Right lobe of liver (tissue), 6 donors: ENCODE measurements around the gene GLT1D1. TPM values are rescaled to one million over a fixed set of nuclear protein-coding genes. Genes with fewer than 3 reads are reported as not detected.

Source experiments
- ATAC-seq, 4 donors: fragments of 200-7000 bp; cut with Tn5 transposase; one replicate each; pipeline ENCODE4 v1.9.1; 2020; ENCODE audit warnings: mild to moderate bottlenecking in 4 of 4, moderate library complexity in 4 of 4
- DNase-seq, 3 donors: peaks; one replicate each; pipeline ENCODE4 v3.0.0-alpha.2; 2020
- H3K27ac ChIP-seq, 3 donors: fragments of 200-600 bp; one replicate each; pipeline ENCODE4 v1.8.0; 2022
- H3K27me3 ChIP-seq, 2 donors: fragments of 200-600 bp; one replicate each; pipeline ENCODE4 v1.8.0; 2022
- H3K36me3 ChIP-seq, 4 donors: fragments of 200-600 bp; sonication (generic) in 1 of 4; one replicate each; pipeline versions ENCODE4 v1.5.1 to v1.8.0; 2017 to 2022; ENCODE audit warnings: control low read depth in 1 of 4
- H3K4me1 ChIP-seq, 4 donors: fragments of 200-600 bp; sonication (generic) in 1 of 4; one replicate each; pipeline versions ENCODE4 v1.5.1 to v1.8.0; 2017 to 2022; ENCODE audit warnings: control low read depth in 1 of 4
- H3K4me3 ChIP-seq, 3 donors: fragments of 200-600 bp; one replicate each; pipeline ENCODE4 v1.8.0; 2022
- H3K9me3 ChIP-seq, 4 donors: fragments of 200-600 bp; sonication (generic) in 1 of 4; one replicate each; pipeline versions ENCODE4 v1.5.1 to v1.8.0; 2017 to 2022; ENCODE audit warnings: control low read depth in 1 of 4
- CTCF ChIP-seq, 4 donors: fragments of 200-600 bp in 3 of 4; fragments of 450-650 bp in 1 of 4; IDR thresholded peaks; one replicate each; pipeline versions ENCODE4 v1.5.1 to v1.8.0; 2016 to 2022; ENCODE audit warnings: antibody characterized with exemption in 4 of 4, mild to moderate bottlenecking in 2 of 4
- POLR2A ChIP-seq: fragments of 450-650 bp; IDR thresholded peaks from one replicate; pipeline ENCODE4 v1.6.1; 2017; ENCODE audit warnings: antibody characterized with exemption, mild to moderate bottlenecking
- WGBS: methylation state at CpG from one replicate; pipeline ENCODE4 v1.1.6; 2018; ENCODE audit warnings: low coverage, low lambda C conversion rate; ENCODE audit not compliant: insufficient coverage; ENCODE audit errors: missing lambda C conversion rate; 5-methylcytosine and 5-hydroxymethylcytosine counted together
- intact Hi-C, 2 donors: fragments of 100-400 bp; cut with DNase I; formaldehyde crosslinking; loops; one replicate each; pipeline versions ENCODE4 v1.11.2 to v1.14.1; 2022
- total RNA-seq, 6 experiments: library from RNA; depleted of rRNA in 2 of 6; stranded (reverse); fragments of >200 nt in 2 of 6; fragmentation: NEBNext Ultra II Directional in 3 of 6; extraction: Animal tissue kit (Norgen Biotek cat#: 25700) in 3 of 6; gene quantifications; one replicate each; pipeline versions ENCODE4 v1.1.0 to v1.2.4, GENCODE V29; 2016 to 2023
- donor health status: DM: no; HTN: yes; CAD: no.
- donor health status: DM: no; HTN: no; CAD: no.
- donor health status: DM: no; HTN: no; CAD: no.
- donor health status: DM: no; HTN: yes; CAD: no.
- donor health status: DM: no; HTN: yes; CAD: no.

Gene GLT1D1
- total RNA-seq, 6 experiments from 2014 or later, result 14.9 to 21.9 (median 20.2) TPM

- no peak for TF ChIP-seq POLR2A
- no peak for TF ChIP-seq CTCF (IDR thresholded peaks at IDR 0.05)
- H3K4me3 ChIP-seq, result no peak overlapping the region
- H3K36me3 ChIP-seq, result peaks cover 0 to 4% (median 0%) of the 10 kb centered on the region in 4 donors
- H3K27me3 ChIP-seq, result no peaks in the 10 kb centered on the region
- no peak for ATAC-seq
- no peaks in the 10 kb centered on the region for H3K9me3 ChIP-seq
- peak in 1 of 3 donors; percentile 39 for DNase-seq
- WGBS, result 76% methylated on average over 10 of the region's 16 CpGs
- H3K27ac ChIP-seq, result peak overlapping the region in 2 of 3 donors; percentile 89 to 90
- peaks cover 0 to 37% (median 12%) of the 10 kb centered on the region in 4 donors for H3K4me1 ChIP-seq
- intact Hi-C loops, result loop anchor here in 1 of 2 donors (5.0 kb wide), 1 partner anchor 88 kb away; no protein-coding TSS in a partner anchor
These were observed 33.8 kb upstream of the GLT1D1 start for GRCh38 chr12:128819293-128820144.

- DNase-seq, result peak in 1 of 3 donors; percentile 14
- no peaks in the 10 kb centered on the region for H3K36me3 ChIP-seq
- WGBS, result 74% methylated on average over 2 of the region's 6 CpGs
- peaks cover 0 to 40% (median 12%) of the 10 kb centered on the region in 4 donors for H3K4me1 ChIP-seq
- no peaks in the 10 kb centered on the region for H3K9me3 ChIP-seq
- TF ChIP-seq CTCF (IDR thresholded peaks at IDR 0.05) (no peak), POLR2A (no peak)
- H3K27ac ChIP-seq, result peak overlapping the region in 2 of 3 donors; percentile 26 to 37
- H3K27me3 ChIP-seq, result no peaks in the 10 kb centered on the region
- intact Hi-C loops, result no loop called here
- no peak for ATAC-seq
- H3K4me3 ChIP-seq, result no peak overlapping the region
These were observed 33.0 kb upstream of the GLT1D1 start for GRCh38 chr12:128820253-128820652.

GRCh38 chr12:128820723-128821432 lies 32.4 kb upstream of the GLT1D1 start:
- peaks cover 0 to 40% (median 12%) of the 10 kb centered on the region in 4 donors for H3K4me1 ChIP-seq
- H3K9me3 ChIP-seq, result no peaks in the 10 kb centered on the region
- TF ChIP-seq POLR2A, result peak; percentile 21
- TF ChIP-seq CTCF (IDR thresholded peaks at IDR 0.05), result no peak
- peak in 3 of 4 donors; percentile 5 to 16 (median 8) for ATAC-seq
- H3K4me3 ChIP-seq, result no peak overlapping the region
- WGBS, result 65% methylated on average over 6 of the region's 7 CpGs
- DNase-seq, result peak; percentile 42 to 70 (median 57)
- intact Hi-C loops, result no loop called here
- H3K27me3 ChIP-seq, result no peaks in the 10 kb centered on the region
- H3K36me3 ChIP-seq, result no peaks in the 10 kb centered on the region
- peak overlapping the region in 2 of 3 donors; percentile 26 to 37 for H3K27ac ChIP-seq

GRCh38 chr12:128823216-128823915 lies 29.9 kb upstream of the GLT1D1 start:
- TF ChIP-seq POLR2A (no peak), CTCF (IDR thresholded peaks at IDR 0.05) (no peak)
- intact Hi-C loops, result no loop called here
- H3K9me3 ChIP-seq, result no peaks in the 10 kb centered on the region
- peaks cover 0 to 25% (median 8%) of the 10 kb centered on the region in 4 donors for H3K4me1 ChIP-seq
- no peaks in the 10 kb centered on the region for H3K27me3 ChIP-seq
- DNase-seq (peak; percentile 60 to 68 (median 65)), ATAC-seq (peak; percentile 15 to 36 (median 23))
- peak overlapping the region; percentile 88 to 92 (median 89) for H3K27ac ChIP-seq
- no peaks in the 10 kb centered on the region for H3K36me3 ChIP-seq
- peak overlapping the region; percentile 64 to 93 (median 77) for H3K4me3 ChIP-seq
- 0% methylated on average over 2 of the region's 88 CpGs for WGBS
